IMR-90 (cell line): ENCODE data around the gene HMGN1. TPM values are rescaled to one million over a fixed set of nuclear protein-coding genes. Genes with fewer than 3 reads are reported as not detected.
"Not testable (repeated sequence)": the region's sequence is repeated elsewhere in the genome, so short reads cannot be mapped to it uniquely, and the experiment has no call there.

ENCODE experiments used
- ATAC-seq: fragments of 200-7000 bp; cut with Tn5 transposase; 2 replicates; pipeline ENCODE4 v1.9.1; 2020; ENCODE audit warnings: low read depth, mild to moderate bottlenecking, moderate library complexity
- BruUV-seq: library from RNA; stranded (reverse); fragments of 400-500 nt; replicated peaks from 2 replicates; lab custom pipeline; 2021; lab: Mats Ljungman, UMichigan
- CTCF ChIA-PET: fragments of 300-600 bp; formaldehyde crosslinking; extraction: SDS; loops from one replicate; lab custom pipeline; 2021; ENCODE audit warnings: antibody characterized with exemption; lab: Yijun Ruan, JAX
- POLR2A ChIA-PET: fragments of 300-600 bp; sonication (Branson Sonifier 250); formaldehyde crosslinking; loops from one replicate; lab custom pipeline; 2022; ENCODE audit warnings: antibody characterized with exemption; ENCODE audit not compliant: unreplicated experiment; lab: Charles Lee
- DNase-seq: peaks from one replicate; pipeline ENCODE4 v3.0.0; 2013
- H2AFZ ChIP-seq: replicated peaks from 2 replicates; pipeline ENCODE3; 2013; ENCODE audit warnings: low read length, mild to moderate bottlenecking; ENCODE audit not compliant: poor library complexity
- H2AK5ac ChIP-seq: 2 replicates; pipeline ENCODE4 v1.6.1; 2013; ENCODE audit warnings: low read depth, low read length, inconsistent platforms
- H2AK9ac ChIP-seq: replicated peaks from 2 replicates; pipeline ENCODE3; 2013; ENCODE audit warnings: mild to moderate bottlenecking, low read depth, low read length, moderate library complexity; ENCODE audit not compliant: poor library complexity
- H2BK120ac ChIP-seq: 2 replicates; pipeline ENCODE4 v1.6.1; 2013; ENCODE audit warnings: low read depth, low read length, inconsistent platforms
- H2BK15ac ChIP-seq: 3 replicates; pipeline ENCODE4 v1.6.1; 2013; ENCODE audit warnings: low read depth, low read length, inconsistent platforms
- H2BK20ac ChIP-seq: 2 replicates; pipeline ENCODE4 v1.6.1; 2013; ENCODE audit warnings: low read depth, mild to moderate bottlenecking, inconsistent platforms, low read length, moderate library complexity
- H2BK5ac ChIP-seq: 2 replicates; pipeline ENCODE4 v1.6.1; 2013; ENCODE audit warnings: mild to moderate bottlenecking, low read depth, low read length, inconsistent platforms; ENCODE audit not compliant: poor library complexity, severe bottlenecking
- H3K14ac ChIP-seq: replicated peaks from 2 replicates; pipeline ENCODE4 v1.6.1; 2013; ENCODE audit warnings: low read depth, low read length, inconsistent platforms
- H3K18ac ChIP-seq: 2 replicates; pipeline ENCODE4 v1.6.1; 2013; ENCODE audit warnings: low read depth, low read length, control low read depth
- H3K23ac ChIP-seq: 2 replicates; pipeline ENCODE4 v1.6.1; 2013; ENCODE audit warnings: low read depth, low read length, inconsistent platforms
- H3K27ac ChIP-seq: 2 replicates; pipeline ENCODE4 v1.5.1; 2013; ENCODE audit warnings: mild to moderate bottlenecking, control low read depth, low read length; ENCODE audit not compliant: insufficient read depth
- H3K27me3 ChIP-seq: 2 replicates; pipeline ENCODE4 v1.6.1; 2013; ENCODE audit warnings: low read length; ENCODE audit not compliant: control insufficient read depth, insufficient read depth
- H3K36me3 ChIP-seq: 2 replicates; pipeline ENCODE4 v1.6.1; 2013; ENCODE audit warnings: low read length, mixed read lengths; ENCODE audit not compliant: control insufficient read depth, insufficient read depth
- H3K4ac ChIP-seq: 2 replicates; pipeline ENCODE4 v1.6.1; 2013; ENCODE audit warnings: low read depth, low read length, inconsistent platforms
- H3K4me1 ChIP-seq: 2 replicates; pipeline ENCODE4 v1.6.1; 2013; ENCODE audit warnings: low read length, mixed read lengths; ENCODE audit not compliant: control insufficient read depth, insufficient read depth
- H3K4me2 ChIP-seq: 2 replicates; pipeline ENCODE4 v1.6.1; 2013; ENCODE audit warnings: low read depth, mild to moderate bottlenecking, control low read depth, low read length, moderate library complexity
- H3K4me3 ChIP-seq: 2 replicates; pipeline ENCODE4 v1.5.1; 2013; ENCODE audit warnings: low read depth, mild to moderate bottlenecking, control low read depth, low read length, moderate library complexity; ENCODE audit not compliant: insufficient read depth
- H3K56ac ChIP-seq: 2 replicates; pipeline ENCODE4 v1.6.1; 2013; ENCODE audit warnings: low read length, inconsistent platforms; ENCODE audit not compliant: insufficient read depth; ENCODE audit errors: extremely low read depth
- H3K79me1 ChIP-seq, 2 experiments: 2 replicates each; pipeline ENCODE4 v1.6.1; 2013; ENCODE audit warnings: low read length in 2 of 2, inconsistent platforms in 1 of 2, low read depth in 1 of 2
- H3K9ac ChIP-seq: 2 replicates; pipeline ENCODE4 v1.6.1; 2013; ENCODE audit warnings: low read depth, low read length, control low read depth
- H3K9me1 ChIP-seq: 2 replicates; pipeline ENCODE4 v1.6.1; 2013; ENCODE audit warnings: low read length, inconsistent platforms; ENCODE audit not compliant: insufficient read depth
- H3K9me3 ChIP-seq: 2 replicates; pipeline ENCODE4 v1.6.1; 2013; ENCODE audit warnings: low read length; ENCODE audit not compliant: control insufficient read depth, insufficient read depth
- H4K20me1 ChIP-seq: 2 replicates; pipeline ENCODE4 v1.6.1; 2013; ENCODE audit warnings: low read length, inconsistent platforms; ENCODE audit not compliant: insufficient read depth
- H4K5ac ChIP-seq: 2 replicates; pipeline ENCODE4 v1.6.1; 2013; ENCODE audit warnings: mild to moderate bottlenecking, low read depth, low read length, control low read depth
- H4K8ac ChIP-seq, 2 experiments: 2 replicates each; pipeline ENCODE4 v1.6.1; 2013; ENCODE audit warnings: low read depth in 2 of 2, low read length in 2 of 2, control low read depth in 1 of 2, inconsistent platforms in 1 of 2
- H4K91ac ChIP-seq: 2 replicates; pipeline ENCODE4 v1.6.1; 2013; ENCODE audit warnings: low read depth, low read length, inconsistent platforms; ENCODE audit not compliant: insufficient read depth
- WGBS, 2 experiments: methylation state at CpG; one replicate each; pipeline versions ENCODE4 v1.1.5 to v1.1.7; 2013; ENCODE audit warnings: missing lambda C conversion rate in 2 of 2; ENCODE audit not compliant: insufficient read length in 1 of 2; ENCODE audit errors: extremely low coverage in 2 of 2; 5-methylcytosine and 5-hydroxymethylcytosine counted together
- dilution Hi-C: fragments of 300-500 bp; cut with HindIII; formaldehyde crosslinking; loops from one replicate; pipeline ENCODE4 v1.14.3; 2018; ENCODE audit warnings: low sequenced_read_pairs; ENCODE audit not compliant: unreplicated experiment
- in situ Hi-C: fragments of 300-500 bp; cut with MboI; formaldehyde crosslinking; loops from 3 replicates; pipeline ENCODE4 v1.14.3; 2019; ENCODE audit warnings: low sequenced_read_pairs, inconsistent platforms, mixed read lengths
- intact Hi-C: fragments of 100-400 bp; cut with micrococcal nuclease; formaldehyde crosslinking; loops from 2 replicates; pipeline ENCODE4 v1.10.0; 2022
- polyA plus RNA-seq, 3 experiments: library from polyadenylated mRNA; depleted of rRNA; stranded (reverse); fragments of >200 nt; gene quantifications; 2 replicates each; pipeline ENCODE4 v1.2.3, GENCODE V29; 2012; ENCODE audit warnings: low replicate concordance in 1 of 3
- total RNA-seq: library from RNA; depleted of rRNA; stranded (reverse); fragments of >200 nt; gene quantifications from 2 replicates; pipeline ENCODE4 v1.2.3, GENCODE V29; 2012

Gene HMGN1
- total and polyA plus RNA-seq, 2 of the 4 experiments (the other 2 are of a cell fraction), result 55.2 to 155 TPM

GRCh38 chr21:39382096-39382495 lies 33.2 kb upstream of the HMGN1 start:
- H4K20me1 ChIP-seq, H3K36me3 ChIP-seq, H3K56ac ChIP-seq, H2BK120ac ChIP-seq, in situ Hi-C loops, H3K27me3 ChIP-seq, H4K8ac ChIP-seq, DNase-seq, H3K9ac ChIP-seq, H2BK15ac ChIP-seq, ATAC-seq, H3K4me3 ChIP-seq, H3K4ac ChIP-seq, H2AK5ac ChIP-seq, CTCF ChIA-PET, BruUV-seq, H3K14ac ChIP-seq, H2AFZ ChIP-seq, H3K23ac ChIP-seq, H3K4me2 ChIP-seq, H3K18ac ChIP-seq, H3K27ac ChIP-seq, H4K91ac ChIP-seq, H2AK9ac ChIP-seq, H2BK5ac ChIP-seq, H4K5ac ChIP-seq, H3K9me3 ChIP-seq, H2BK20ac ChIP-seq, dilution Hi-C loops: not testable (repeated sequence)
- peaks cover 12% of the 10 kb centered on the region for H3K4me1 ChIP-seq
- POLR2A ChIA-PET, result interaction anchor here (0.8 kb wide), 1 partner anchor 30 kb away, joined by 3 read pairs; no protein-coding TSS in a partner anchor
- 100% methylated on average over 1 to 2 of the region's 7 CpGs for WGBS, 2 experiments
- peaks cover 14% of the 10 kb centered on the region for H3K9me1 ChIP-seq
- peaks cover 19 to 45% of the 10 kb centered on the region in 2 experiments for H3K79me1 ChIP-seq
- intact Hi-C loops, result loop anchor here (10.0 kb wide), 1 partner anchor 877 kb away; no protein-coding TSS in a partner anchor
